ENCODE measurements around the gene DCAF12.

Gene DCAF12

DNA sequence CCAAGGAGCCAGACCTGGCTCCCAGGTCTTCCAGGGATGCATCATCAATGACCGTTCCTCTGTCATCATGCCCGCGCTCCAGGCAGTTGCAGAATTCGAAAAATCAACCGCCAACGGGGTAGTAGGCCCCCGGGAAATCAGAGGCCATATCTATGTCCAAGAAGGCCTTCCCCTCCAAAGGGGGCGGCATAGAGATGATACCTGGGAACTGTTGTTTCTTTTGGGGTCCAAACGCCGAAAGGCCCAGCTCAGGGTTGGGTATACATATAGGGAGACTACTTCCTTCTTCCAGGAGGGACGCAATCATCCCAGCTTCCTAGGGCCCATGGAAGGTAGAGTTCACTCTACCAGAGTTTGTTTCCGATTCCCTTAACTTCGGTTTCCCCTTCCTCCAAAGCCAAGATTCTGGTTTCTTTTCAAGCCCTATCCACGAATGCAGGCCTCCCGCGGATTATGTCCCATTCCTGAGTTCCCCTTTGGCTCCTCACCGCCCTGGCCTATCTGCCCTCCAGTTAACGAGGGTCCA, 754 bp downstream of the DCAF12 start:
- DNase-seq (ENCODE audit: low spot score) = peak; percentile 63

DNA sequence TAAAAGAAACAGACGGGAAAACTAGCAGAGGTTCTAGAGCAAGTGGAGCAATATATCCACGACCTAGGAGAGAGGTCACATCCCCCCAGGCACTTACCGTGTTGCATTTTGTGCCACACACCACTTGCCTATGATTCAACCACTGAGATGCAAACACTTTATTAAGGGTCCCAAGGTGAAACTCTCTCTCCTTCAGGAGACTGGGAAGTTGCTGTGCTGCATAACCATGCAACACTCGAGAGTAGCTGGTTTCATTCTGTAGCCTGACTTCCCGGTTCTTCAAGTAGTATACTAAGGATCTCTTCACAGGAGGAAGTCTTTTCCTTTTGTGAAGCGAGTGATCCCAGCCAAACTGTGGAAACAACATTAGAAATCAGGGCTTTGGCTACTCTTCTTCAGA, 1.6 kb downstream of the DCAF12 start:
- DNase-seq (ENCODE audit: low spot score) = no peak

DNA sequence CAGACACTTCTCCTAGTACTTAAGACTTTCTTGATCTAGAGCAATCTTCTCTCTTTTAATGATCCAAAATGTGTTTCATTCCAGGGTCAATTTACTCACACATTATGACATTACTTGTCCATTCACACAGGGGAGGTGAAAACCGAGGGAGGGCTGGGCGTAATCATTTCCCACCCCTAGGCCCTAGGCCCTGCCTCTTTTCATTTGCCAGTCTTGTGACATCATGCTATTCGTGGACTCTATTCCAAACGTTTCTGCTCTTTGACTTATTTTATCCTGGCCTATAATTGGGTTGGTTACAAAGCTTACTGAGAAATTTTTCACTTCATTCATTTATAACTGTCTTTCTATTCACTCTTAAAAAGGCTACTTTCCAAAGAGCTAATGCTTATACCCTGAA, 2.4 kb downstream of the DCAF12 start:
- DNase-seq (ENCODE audit: low spot score) = no peak

DNA sequence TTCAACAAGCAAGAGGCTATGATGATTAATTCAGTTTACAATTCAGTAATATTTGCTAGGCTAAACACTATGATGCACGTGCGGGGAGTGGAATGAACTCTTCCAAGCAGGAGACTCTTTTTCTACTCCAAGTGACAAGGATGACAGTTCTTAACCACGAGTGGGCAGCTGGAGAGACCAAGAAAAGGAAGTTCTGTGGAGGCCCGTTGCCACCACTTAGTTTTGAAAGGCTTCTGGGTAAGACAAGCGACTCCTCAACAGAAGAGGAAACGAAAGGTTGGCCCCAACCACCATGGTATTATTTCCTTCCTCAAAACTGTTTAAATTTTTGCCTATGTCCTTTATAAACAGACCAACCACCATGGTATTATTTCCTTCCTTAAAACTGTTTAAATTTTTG, 2.8 kb downstream of the DCAF12 start:
- DNase-seq (ENCODE audit: low spot score) = no peak

DNA sequence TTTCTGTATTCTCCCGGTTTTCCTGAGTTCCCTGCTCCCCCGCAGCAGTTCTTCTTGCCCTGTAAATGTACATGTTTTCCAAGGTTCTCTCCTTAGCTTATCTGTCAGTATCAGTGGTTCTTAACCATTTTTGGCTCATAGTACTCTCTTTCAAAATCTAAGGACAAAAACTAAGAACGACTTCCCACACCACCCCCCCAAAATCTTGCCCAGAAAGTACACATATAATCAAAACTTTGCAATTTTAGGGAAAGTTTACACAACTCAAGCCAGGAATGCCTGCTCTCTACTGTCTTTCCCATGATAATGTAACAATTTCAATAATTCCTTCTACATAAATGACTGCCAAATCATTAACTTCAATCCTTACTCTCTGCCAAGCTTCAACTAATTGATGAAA, 4.5 kb downstream of the DCAF12 start:
- no peak for DNase-seq (ENCODE audit: low spot score)

DNA sequence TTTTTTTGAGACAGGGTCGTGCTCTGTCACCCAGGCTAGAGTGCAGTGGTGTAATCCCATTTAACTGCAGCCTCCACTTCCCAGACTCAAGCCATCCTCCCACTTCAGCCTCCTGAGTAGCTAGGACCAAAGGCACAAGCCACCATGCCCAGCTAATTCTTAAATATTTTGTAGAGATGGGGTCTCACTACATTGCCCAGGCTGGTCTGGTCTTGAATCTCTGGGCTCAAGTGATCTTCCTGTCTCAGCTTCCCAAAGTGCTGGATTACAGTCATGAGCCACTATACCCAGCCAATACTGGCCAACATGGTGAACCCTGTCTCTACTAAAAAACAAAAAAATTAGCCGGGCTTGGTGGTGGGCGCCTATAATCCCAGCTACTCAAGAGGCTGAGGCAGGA, 6.8 kb downstream of the DCAF12 start:
- no peak for DNase-seq (ENCODE audit: low spot score)

DNA sequence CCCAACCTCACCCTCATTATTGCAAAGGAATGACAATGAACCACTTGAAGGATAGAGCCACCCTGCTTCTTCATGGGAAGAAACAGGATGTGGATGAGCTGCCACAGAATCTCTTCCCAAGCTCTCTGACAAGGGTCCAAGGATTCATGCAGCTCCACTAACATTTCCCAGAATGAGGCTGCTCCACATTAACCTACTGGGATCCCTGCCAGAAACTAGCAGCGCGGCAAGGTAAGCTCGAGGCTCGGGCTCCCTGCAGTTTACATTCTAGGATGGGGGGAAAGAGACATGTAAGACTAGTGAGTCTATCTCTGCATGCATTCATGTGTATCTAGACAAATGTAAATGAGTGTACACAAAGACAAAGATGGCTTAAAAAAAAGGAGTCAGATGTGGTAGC, 12.1 kb downstream of the DCAF12 start:
- no peak for DNase-seq (ENCODE audit: low spot score)

DNA sequence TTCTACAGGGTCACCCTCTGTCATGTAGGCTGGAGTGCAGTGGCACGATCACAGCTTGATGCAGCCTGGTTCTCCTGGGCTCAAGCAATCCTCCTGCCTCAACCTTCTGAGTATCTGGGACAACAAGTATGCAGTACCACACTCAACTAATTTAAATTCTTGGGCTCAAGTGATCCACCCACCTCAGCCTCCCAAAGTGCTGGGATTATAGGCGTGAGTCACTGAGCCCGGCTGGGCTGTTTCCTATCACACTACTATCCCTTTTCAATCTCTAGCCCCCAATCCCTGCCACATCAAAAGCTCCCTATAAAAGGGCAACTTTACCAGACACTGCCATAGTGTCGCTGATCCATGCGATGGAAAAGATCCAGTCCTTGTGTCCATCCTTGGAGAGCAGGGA, 20.4 kb downstream of the DCAF12 start:
- no peak for DNase-seq (ENCODE audit: low spot score)

DNA sequence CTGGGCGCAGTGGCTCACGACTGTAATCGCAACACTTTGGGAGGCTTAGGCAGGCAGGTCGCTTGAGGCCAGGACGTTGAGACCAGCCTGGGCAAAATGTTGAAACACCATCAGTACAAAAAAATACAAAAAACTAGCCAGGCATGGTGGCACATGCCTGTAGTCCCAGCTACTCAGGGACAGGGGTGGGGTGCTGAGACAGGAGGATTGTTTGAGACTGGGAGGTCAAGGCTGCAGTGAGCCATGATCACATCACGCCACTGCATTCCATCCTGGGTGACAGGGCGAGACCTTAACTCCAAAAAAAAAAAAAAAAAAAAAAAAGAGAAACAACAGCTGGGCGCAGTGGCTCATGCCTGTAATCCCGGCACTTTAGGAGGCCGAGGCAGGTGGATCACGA, 23.7 kb downstream of the DCAF12 start:
- DNase-seq (ENCODE audit: low spot score) = no peak

DNA sequence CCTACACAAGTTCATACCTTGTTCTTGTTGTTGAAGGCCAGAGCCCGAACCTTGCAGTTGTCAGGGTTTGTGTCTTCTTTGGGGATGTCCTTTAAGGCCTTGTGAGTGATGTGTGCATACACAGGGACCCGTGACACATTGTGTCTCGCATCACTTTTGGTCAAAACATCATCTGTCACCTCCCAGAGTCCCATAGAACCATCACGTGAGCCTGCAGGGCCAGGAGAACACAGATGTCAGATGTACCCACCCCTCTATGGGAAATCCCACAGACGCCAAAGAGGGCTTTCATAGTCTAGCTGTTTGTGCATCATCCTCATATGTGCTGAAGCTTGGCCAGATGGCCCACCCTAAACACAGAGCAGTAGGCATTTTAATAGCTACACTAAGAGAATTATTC, 28.2 kb downstream of the DCAF12 start:
- no peak for DNase-seq (ENCODE audit: low spot score)

DNA sequence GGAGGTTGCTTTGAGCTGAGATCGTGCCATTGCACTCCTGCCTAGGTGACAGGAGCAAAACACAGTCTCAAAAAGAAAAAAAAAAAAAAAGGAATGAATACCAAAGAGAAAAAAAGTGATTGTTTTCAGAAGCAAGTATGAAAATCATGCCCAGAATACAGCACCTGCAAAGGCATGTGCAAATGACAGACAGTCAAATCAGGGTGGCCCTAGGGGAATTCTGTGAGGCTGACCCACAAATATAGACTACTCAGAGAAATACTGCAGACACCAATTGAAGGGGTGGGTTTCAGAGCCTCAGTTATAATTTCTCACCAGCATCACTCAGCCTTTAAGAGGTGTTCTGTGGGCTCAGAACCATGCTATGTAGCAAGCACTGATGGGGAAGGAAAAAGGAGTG, 28.6 kb downstream of the DCAF12 start:
- no peak for DNase-seq (ENCODE audit: low spot score)

DNA sequence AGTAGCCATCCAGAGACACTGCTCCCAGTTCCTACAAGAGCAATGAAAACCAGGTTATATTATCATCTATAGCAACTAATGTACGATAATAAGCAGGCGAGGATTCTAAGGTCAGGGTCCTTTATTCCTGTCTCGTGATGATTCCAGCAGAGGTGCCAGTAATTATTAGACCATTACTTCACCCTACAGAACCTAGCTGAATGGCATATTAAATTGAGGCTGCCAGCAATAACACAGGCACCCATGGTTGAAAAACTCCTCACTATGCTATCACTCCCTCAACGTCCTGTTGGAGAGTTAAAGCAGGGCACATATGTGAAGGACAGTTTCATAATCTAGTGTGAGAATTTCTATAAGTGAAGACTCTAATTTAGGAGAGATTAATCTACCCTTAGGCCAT, 29.7 kb downstream of the DCAF12 start:
- DNase-seq (ENCODE audit: low spot score) = no peak

DNA sequence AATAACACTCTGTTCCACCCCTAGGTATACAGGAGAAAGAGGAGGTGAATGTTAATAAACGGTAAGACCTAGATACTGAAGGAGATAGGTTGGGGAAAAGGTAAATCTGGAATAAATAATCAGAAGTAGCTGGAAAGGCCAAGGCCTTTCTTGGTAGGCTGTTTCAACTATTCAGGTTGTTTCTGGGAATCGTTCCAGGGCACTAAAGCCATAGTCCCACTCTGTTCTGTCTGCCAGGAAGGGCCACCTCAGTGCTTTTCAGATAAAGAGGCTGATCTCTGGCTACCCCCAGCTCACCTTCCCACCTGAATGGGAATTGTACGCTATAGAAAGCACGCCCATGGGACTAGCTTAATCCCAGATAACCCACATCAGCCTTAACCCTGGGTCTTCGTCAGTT, 32.9 kb downstream of the DCAF12 start:
- DNase-seq (ENCODE audit: low spot score) = no peak

DNA sequence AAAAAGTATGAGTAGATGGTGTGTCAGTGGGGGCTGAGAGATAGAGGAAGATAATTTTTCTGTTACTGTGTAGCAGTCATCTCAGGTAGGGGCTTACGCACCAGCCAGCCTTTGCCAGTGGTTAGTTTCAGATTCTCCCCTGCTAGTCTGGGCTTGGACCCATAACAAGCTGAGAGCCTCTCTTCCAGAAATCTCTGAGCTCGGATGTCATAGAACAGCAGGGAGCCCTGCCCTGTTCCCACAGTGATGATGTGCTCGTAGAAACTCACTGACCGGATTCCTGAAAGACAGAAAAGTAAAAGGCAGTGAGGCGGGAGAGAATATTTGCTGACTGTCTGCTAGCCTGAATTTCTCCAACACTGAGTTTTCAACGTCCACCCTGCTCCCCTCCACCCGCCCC, 37.2 kb downstream of the DCAF12 start:
- DNase-seq (ENCODE audit: low spot score) = no peak

DNA sequence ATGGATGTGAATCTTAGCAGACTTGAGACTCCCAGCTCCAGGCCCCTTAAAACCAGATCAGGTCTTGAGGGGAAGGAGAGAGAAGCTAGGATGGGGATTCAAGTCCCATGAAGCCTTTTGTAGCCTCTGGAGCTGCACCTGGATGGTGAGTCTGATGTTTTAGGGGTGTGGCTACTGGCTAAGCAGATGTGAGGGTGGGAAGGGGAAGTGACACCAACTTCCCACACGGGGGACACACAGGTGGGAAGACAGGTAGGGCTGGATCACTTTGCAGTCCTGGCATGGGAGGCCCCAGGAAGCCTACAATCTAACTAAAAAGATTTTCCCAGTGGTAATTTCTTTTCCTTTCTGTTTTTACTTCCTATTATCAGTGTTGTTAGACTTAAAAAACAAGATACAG, 39.1 kb downstream of the DCAF12 start:
- DNase-seq (ENCODE audit: low spot score) = no peak

DNA sequence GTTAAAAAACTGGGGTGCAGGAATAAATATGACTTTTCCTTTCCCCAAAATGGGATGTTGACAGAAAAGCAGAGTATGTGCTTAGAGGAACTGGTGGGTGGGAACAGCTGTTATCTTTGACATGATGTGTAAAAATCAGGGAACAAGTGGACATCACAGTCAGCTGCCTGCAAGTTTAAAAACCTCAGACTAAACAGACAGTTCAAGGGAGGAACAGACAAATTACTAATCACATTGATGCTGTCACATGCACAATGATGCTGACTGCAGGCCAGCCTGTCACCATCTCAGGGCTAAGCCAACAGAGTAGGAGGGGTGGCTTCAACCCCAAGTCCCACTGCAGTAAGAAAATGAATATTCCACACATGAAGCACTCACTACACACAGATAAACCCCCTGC, 39.6 kb downstream of the DCAF12 start:
- no peak for DNase-seq (ENCODE audit: low spot score)

DNA sequence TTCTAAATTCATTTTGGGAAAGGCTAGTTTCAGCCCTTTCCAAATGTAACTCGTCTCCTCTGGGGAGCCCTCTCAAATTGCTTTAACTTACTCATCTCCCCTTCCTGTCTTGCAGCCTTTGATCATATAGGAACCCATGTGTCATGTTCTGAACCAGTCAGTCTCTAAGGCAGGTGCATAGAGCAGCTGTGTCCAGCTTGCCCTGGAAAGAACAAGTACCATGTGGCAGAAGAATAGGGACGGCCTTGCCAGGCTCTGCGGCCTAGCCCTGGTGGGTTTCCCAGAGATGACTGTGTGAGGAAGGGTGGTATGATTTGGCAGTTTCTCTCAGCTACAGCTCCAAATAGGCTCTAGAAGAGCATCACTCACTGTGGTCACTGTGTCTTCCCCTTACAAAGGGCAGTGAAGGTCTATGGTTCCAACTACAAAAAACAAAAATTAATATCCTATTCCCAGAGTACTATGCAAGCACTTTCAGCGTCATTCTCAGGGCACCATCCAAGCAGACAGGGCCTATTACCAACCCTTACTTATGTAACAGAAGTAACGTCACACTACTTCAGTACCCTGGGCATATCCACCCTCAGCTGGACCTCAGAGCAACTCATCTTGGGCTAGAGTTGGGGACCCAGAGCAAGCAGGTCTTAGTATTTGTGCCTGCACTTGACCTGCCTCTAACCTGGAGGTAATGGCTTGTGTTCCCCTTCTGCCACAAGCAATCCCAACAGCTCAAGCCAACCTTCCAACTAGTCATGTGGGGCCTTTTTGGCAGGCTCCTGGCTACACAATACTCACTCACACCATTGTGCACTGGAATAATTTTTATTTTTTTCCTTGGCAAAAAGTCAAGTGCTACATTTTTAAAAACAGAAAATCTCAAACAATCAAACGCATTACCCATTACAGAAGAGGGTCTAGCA, 40.7 kb downstream of the DCAF12 start:
- no peak for DNase-seq (ENCODE audit: low spot score)

DNA sequence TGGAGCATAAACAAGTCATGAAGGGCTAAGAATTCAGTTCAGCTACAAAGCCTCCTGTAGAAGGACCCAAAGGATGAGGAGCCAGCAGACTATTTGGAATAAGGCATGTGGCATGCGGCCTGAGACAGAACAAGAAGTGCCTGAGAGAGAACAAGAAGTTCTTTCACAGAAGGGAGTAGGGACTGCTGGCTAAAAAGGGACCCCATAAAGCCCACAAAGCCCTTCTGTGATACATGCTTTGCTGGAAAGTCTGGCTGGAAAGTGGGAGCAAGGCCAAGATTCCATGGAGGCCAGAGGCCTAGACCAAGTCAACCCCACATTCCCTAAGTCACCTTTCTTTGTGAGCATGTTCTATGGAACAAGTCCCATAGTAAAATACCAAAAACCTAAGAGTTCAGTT, 41.9 kb downstream of the DCAF12 start:
- peak; percentile 42 for DNase-seq (ENCODE audit: low spot score)

DNA sequence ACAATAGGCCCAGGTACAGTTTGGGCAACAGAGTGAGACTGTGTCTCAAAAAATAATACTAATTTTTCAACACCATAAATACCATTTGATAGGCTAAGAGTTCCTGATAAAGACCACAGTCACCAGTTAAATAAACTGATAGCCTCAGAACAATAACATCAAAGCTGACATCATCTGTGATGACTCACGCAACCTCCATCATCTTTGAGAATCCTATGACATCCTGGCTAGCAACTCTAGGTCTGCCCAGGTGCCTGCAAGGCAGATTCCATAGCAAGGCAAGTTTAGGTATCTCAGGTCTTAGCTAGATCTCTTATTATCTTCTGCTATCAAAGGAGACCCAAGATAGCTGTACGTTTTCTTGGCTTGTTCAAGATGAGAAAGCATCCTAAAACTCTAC, 47.3 kb downstream of the DCAF12 start:
- no peak for DNase-seq (ENCODE audit: low spot score)

DNA sequence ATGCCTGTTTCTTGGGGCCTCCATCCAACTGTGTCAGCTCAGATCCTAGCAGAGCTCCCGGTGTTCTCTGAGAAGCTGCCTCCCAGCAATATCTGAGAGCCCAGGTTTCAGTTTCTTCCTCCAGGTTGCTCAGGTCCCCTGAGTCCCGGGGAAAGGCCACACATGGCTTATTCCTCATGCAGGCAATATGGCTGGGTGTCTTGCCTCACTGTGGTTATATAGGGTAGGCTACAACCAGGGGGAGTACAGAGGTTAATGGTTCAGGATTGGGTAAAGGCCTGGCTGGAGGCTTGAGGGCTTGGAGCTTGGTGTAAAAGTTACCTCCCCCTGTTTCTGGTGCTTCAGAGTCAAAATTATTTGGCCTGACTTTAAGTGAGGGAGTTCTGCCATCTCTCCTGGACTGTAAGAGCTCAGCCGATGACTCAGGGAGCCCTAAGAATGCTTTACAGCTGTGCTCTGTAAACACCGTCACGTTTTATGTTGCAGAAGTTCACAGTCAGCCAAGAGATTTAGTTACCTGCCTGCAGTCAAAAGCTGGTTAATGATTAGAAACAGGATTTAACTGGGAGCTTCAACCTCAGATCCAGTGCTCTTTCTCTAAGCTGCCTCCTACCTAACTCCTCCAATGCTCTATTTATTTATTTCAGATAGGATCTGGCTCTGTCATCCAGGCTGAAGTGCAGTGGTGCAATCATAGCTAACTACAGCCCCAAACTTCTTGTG, 53.5 kb downstream of the DCAF12 start:
- DNase-seq (ENCODE audit: low spot score) = peak; percentile 75

DNA sequence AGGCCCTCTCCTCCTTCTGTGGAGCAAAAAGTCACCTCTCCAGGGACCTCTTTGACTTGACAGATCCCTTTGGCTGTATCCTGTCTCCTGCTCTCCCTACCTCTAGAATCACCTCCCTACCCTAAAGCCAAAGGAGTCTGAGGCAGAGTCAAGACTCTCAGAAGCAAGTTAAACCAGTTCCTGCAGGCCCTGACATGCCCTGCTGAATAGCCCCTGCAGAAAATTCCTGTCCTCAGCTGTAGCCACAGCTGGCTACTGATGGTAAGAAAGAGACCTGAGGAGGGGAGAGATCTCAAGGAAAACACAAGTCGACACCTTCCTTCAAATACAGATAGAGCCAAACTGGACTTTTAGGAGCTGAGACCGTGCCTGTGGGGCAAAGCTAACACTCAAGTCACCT, 54.1 kb downstream of the DCAF12 start:
- no peak for DNase-seq (ENCODE audit: low spot score)

DNA sequence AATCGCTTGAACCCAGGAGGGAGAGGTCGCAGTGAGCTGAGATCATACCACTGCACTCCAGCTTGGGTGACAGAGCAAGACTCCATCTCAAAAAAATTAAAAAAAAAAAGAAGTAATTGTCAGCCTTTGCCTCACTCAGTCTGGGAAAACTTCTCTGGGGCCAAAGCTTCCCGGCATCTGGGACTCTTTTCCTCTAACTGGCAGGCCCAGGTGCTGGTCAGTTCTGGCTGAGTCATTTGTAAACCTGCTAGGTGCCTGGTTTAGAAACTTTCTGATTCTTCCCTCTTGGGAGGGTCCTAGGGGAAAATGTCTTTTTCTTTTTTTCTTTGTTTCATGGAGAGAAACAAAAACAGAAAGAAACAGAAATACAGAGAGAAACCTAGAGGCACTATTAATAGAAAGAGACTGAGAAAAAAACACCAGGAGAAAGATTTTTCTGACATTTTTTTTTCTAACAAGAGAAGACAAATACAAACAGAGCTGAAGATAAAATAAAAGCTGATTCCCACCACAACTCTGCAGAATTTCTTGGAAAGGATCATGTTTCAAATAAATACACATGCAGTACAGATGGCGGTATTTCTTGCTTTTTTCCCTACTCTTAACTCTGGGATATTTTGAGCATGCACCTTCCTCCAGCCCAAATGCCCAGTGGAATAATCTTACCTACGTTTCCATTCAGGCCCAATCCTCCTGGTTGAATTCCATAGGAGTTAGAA, 55.7 kb downstream of the DCAF12 start:
- DNase-seq (ENCODE audit: low spot score) = no peak

DNA sequence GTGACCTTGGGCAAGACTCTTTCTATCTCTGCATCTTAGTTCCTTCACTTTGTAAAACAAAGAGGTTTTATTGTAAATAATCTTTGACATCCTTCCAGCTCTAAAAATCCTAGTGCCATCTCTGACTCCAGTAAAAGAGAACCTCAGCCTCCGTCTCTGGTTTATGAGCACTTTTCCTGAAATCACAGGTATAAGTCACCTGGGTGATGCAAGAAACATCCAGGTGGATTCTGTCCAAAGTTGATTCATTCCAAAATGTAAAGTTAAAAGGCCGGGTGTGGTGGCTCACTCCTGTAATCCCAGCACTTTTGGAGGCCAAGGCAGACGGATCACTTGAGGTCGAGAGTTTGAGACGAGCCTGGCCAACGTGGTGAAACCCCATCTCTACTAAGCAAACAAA, 56.7 kb downstream of the DCAF12 start:
- no peak for DNase-seq (ENCODE audit: low spot score)
